GM21717 (cell line): Measurements from ENCODE around the gene SAMD13.

ENCODE experiments used
- ATAC-seq: cut with Tn5 transposase; IDR thresholded peaks from one replicate; pipeline ENCODE4 v1.9.1; 2021; ENCODE audit warnings: mild to moderate bottlenecking, moderate library complexity; ENCODE audit not compliant: unreplicated experiment

The SAMD13 gene

GRCh38 chr1:84339503-84339902 is 38.0 kb downstream of the SAMD13 start:
- ATAC-seq, result no peak

- no peak for ATAC-seq
These were observed 42.8 kb downstream of the SAMD13 start for GRCh38 chr1:84344286-84344685.

- no peak for ATAC-seq
These were observed 43.7 kb downstream of the SAMD13 start for GRCh38 chr1:84345220-84345619.

- ATAC-seq, result no peak
These were observed 45.9 kb downstream of the SAMD13 start for GRCh38 chr1:84347271-84347931.

GRCh38 chr1:84347932-84348555 is 46.5 kb downstream of the SAMD13 start:
- no peak for ATAC-seq

GRCh38 chr1:84348759-84349158 is 47.3 kb downstream of the SAMD13 start:
- ATAC-seq, result no peak

- ATAC-seq, result no peak
These were observed 48.6 kb downstream of the SAMD13 start for GRCh38 chr1:84350104-84350503.

GRCh38 chr1:84350550-84350949 is 49.0 kb downstream of the SAMD13 start:
- ATAC-seq, result no peak

- no peak for ATAC-seq
These were observed 51.0 kb downstream of the SAMD13 start for GRCh38 chr1:84352298-84353106.

- no peak for ATAC-seq
These were observed 52.2 kb downstream of the SAMD13 start for GRCh38 chr1:84353695-84354094.

- no peak for ATAC-seq
These were observed 54.0 kb downstream of the SAMD13 start for GRCh38 chr1:84355556-84355955.

- ATAC-seq, result no peak
These were observed 55.4 kb downstream of the SAMD13 start for GRCh38 chr1:84356881-84357280.

- ATAC-seq, result no peak
These were observed 57.2 kb downstream of the SAMD13 start for GRCh38 chr1:84358695-84359094.

- no peak for ATAC-seq
These were observed 58.8 kb downstream of the SAMD13 start for GRCh38 chr1:84360316-84360715.

- no peak for ATAC-seq
These were observed 60.3 kb downstream of the SAMD13 start for GRCh38 chr1:84361796-84362195.

- no peak for ATAC-seq
These were observed 61.5 kb downstream of the SAMD13 start for GRCh38 chr1:84363019-84363418.

- no peak for ATAC-seq
These were observed 62.1 kb downstream of the SAMD13 start for GRCh38 chr1:84363622-84364021.

- no peak for ATAC-seq
These were observed 64.0 kb downstream of the SAMD13 start for GRCh38 chr1:84365225-84366221.

GRCh38 chr1:84366786-84367185 is 65.3 kb downstream of the SAMD13 start:
- ATAC-seq, result no peak

- no peak for ATAC-seq
These were observed 65.7 kb downstream of the SAMD13 start for GRCh38 chr1:84367219-84367618.

GRCh38 chr1:84368441-84368840 is 66.9 kb downstream of the SAMD13 start:
- ATAC-seq, result no peak
